Fibroblast of mammary gland (primary cell): ENCODE measurements around the gene HAGH.

Experiments
- DNase-seq: peaks from one replicate; pipeline ENCODE4 v3.0.0-alpha.2; 2010; ENCODE audit warnings: low read depth
- H3K4me3 ChIP-seq: 2 replicates; pipeline ENCODE4 v1.5.1; 2011; ENCODE audit warnings: low read depth, mild to moderate bottlenecking, low read length, moderate library complexity; ENCODE audit not compliant: control insufficient read depth
- TF ChIP-seq, protein P1 (sequence below): conservative IDR thresholded peaks from 2 replicates; pipeline ENCODE4 v1.5.1; 2011; ENCODE audit warnings: low read depth, low read length, inconsistent platforms; ENCODE audit not compliant: control insufficient read depth, insufficient read depth

The HAGH gene

GRCh38 chr16:1787322-1788094 lies 39.1 kb downstream of the HAGH start:
- DNase-seq, result no peak
- TF ChIP-seq, protein P1, sequence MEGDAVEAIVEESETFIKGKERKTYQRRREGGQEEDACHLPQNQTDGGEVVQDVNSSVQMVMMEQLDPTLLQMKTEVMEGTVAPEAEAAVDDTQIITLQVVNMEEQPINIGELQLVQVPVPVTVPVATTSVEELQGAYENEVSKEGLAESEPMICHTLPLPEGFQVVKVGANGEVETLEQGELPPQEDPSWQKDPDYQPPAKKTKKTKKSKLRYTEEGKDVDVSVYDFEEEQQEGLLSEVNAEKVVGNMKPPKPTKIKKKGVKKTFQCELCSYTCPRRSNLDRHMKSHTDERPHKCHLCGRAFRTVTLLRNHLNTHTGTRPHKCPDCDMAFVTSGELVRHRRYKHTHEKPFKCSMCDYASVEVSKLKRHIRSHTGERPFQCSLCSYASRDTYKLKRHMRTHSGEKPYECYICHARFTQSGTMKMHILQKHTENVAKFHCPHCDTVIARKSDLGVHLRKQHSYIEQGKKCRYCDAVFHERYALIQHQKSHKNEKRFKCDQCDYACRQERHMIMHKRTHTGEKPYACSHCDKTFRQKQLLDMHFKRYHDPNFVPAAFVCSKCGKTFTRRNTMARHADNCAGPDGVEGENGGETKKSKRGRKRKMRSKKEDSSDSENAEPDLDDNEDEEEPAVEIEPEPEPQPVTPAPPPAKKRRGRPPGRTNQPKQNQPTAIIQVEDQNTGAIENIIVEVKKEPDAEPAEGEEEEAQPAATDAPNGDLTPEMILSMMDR, result no peak
- H3K4me3 ChIP-seq, result no peak overlapping the region

GRCh38 chr16:1787056-1787321 lies 39.6 kb downstream of the HAGH start:
- TF ChIP-seq, protein P1, result no peak
- DNase-seq, result no peak
- no peak overlapping the region for H3K4me3 ChIP-seq

DNA sequence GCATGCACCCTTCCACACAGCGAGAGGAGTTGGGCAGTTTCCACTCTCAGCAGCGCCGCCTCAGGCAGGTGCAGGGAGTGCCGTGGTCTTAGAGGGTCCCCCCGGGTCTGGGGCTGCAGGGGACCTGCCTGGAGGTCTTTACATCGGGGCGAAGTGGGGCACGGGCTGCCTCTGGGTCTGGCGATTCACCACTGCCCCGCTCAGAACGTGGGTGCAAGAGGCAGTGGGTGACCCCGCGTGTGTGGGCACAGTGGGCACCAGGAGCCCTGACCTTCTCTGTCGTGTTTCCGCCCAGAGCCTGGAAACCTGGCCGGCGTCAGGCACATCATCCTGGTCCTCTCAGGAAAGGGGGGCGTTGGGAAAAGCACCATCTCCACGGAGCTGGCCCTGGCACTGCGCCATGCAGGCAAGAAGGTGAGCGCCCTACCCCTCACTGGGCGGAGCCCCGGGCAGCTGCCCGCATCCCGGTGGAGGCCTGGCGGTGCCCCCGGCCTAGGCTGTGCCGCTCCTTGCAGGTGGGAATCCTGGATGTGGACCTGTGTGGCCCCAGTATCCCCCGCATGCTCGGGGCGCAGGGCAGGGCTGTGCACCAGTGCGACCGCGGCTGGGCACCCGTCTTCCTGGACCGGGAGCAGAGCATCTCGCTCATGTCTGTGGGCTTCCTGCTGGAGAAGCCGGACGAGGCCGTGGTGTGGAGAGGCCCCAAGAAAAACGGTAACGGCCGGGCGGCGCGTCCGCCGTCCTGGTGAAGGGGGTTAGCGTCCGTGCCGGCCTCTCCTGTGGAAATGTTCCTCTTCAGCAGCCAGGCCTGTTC lies 40.2 kb downstream of the HAGH start:
- TF ChIP-seq, protein P1, result no peak
- no peak overlapping the region for H3K4me3 ChIP-seq
- DNase-seq, result no peak

- TF ChIP-seq, protein P1, result no peak
- H3K4me3 ChIP-seq, result no peak overlapping the region
- no peak for DNase-seq
These were observed 40.8 kb downstream of the HAGH start for GRCh38 chr16:1785846-1786170.

DNA sequence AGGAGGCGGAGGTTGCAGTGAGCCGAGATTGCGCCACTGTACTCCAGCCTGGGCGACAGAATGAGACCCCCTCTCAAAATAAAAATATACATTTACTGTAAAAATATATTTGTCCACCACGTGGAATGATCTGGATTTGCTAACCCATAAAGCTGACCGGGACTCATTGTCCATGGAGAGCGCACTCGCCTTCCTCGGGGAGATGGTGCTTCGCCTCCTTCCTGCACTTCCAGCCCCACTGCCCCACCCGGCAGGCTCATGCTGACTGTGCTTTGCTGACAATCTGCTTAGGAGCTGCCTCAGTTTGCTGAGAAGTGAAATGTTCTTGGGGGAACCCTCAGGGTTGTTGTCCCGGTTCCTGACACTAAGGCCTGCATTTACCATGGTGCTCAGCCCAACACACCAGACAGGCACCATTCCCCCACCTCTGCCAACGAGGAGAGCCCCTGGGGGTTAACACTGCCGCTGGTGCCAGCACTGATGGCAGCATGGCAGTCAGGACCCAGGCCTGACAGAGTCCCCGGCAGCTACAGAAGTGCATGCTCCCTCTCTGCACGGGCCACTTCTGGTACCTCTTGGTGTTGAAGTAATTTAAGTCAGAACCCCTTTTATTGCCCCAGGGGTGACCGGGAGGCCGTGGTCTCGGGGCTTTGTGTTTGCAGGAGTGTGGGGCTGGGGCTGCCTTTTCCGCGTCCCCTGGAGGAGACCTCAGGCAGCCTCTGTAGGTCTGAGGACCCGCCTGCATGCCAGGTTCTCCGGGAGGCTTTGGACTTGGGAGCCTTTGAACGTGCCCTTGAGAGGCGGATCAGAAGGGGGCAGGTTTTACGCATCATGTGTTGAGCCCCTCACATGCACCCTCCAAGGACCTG lies 41.4 kb downstream of the HAGH start:
- TF ChIP-seq, protein P1, result no peak
- H3K4me3 ChIP-seq, result no peak overlapping the region
- DNase-seq, result no peak

DNA sequence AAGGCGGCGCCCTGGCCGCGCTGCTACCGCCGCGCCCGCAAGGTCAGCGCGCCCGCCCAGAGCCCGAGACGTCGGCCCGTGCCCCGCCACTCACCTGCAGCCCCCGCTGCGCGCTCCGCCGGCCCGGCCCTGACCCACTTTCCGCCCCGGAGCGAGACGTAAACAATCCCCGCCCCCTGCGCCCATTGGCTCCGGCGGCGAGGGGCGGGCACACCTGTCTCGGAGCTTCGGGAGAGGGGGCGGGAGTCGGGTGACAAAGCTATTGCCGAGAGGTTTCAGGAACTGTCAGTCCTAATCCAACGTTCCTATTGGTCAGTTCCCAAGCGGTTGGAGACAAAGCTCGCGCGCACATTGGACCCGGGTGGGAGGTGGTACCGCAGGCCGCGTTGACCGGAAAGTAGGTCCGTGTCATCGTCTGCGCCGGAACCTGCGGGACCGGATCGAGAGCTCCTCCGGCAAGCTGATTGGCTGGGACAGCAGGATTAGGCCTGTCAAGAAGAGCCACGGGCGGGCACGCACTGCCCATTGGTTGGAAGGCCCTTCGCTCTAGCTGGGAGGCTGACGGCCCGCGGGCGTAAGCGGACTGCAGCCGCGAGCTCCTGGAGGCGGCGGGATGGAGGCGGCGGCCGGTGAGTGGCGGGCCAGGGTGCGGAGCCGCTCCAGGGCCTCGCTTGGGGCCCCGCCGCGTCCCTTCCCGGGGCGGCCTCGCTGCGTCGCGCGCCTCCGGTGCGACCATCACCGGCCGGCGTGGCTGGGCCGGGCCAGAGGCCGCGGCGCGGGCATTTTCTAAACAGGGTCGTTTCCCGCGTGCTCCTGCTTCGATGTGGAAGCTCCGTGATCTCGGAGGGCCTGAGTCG lies 44.0 kb downstream of the HAGH start, which contains the start of the genes NUBP2 and SPSB3:
Gene NUBP2, plus strand, starts transcription at position 553 of the 857 bp plus-strand sequence. Its CDS starts 61 bp downstream, at position 614.
Gene SPSB3, minus strand, starts transcription at position 164 of the 857 bp plus-strand sequence. CDS start 1,088 bp downstream, outside the sequence.
- peak; percentile 100 for DNase-seq
- TF ChIP-seq, protein P1, result no peak
- H3K4me3 ChIP-seq, result peak within 1 kb of the TSS; percentile 88
